ENCODE data around the gene AVEN.

Gene AVEN

DNA sequence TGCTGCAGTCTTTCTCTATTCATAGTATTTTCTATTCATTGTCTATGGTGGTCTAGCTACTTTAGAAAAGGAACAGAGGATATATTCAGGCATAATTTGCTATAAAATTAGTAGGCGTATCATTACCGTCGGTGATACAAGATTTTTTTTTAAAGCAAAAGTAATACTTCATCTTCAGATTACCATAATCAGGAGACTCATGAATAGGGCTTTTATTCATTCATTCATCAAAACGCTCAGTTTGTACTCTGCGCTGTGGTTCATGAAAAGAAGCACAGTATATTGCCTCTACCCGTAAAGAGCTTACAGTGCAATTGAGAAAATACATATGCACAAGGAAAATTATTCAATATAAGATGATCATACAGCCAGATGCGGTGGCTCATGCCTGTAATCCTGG lies 207.4 kb downstream of the AVEN start:
- Histone ChIP-seq H3K9me3 (ENCODE audit: control insufficient read depth, low read length) (no peaks in the 10 kb centered on the region), H3K27me3 (ENCODE audit: control insufficient read depth, insufficient read depth, low read length) (no peaks in the 10 kb centered on the region), H3K4me2 (ENCODE audit: low read length) (no peak overlapping the region), H2AFZ (no peak overlapping the region), H3K36me3 (ENCODE audit: control insufficient read depth, insufficient read depth, low read length) (no peaks in the 10 kb centered on the region), H3K4me1 (no peaks in the 10 kb centered on the region), H3K79me2 (no peaks in the 10 kb centered on the region), H3K4me3 (ENCODE audit: low read depth, low read length) (no peak overlapping the region), H3K27ac (no peak overlapping the region), H3K9ac (no peak overlapping the region)
- TF ChIP-seq, protein P1, sequence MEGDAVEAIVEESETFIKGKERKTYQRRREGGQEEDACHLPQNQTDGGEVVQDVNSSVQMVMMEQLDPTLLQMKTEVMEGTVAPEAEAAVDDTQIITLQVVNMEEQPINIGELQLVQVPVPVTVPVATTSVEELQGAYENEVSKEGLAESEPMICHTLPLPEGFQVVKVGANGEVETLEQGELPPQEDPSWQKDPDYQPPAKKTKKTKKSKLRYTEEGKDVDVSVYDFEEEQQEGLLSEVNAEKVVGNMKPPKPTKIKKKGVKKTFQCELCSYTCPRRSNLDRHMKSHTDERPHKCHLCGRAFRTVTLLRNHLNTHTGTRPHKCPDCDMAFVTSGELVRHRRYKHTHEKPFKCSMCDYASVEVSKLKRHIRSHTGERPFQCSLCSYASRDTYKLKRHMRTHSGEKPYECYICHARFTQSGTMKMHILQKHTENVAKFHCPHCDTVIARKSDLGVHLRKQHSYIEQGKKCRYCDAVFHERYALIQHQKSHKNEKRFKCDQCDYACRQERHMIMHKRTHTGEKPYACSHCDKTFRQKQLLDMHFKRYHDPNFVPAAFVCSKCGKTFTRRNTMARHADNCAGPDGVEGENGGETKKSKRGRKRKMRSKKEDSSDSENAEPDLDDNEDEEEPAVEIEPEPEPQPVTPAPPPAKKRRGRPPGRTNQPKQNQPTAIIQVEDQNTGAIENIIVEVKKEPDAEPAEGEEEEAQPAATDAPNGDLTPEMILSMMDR (IDR thresholded peaks at IDR 0.05): no peak

DNA sequence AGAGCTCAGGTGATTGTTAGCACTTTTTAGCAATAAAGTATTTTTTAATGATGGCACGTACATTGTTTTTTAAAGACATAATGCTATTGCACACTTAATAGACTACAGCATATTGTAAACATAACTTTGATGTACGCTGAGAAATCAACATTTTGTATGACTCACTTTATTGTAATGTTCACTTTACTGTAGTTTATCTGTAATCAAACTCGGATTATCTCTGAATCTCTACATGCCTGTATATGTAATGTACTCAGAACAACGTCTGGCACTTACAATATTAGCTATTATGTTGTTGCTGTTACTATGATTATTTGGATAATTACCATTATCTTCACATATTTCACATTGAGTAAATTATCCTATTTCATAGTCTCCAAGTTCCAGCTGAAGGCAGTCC lies 208.7 kb downstream of the AVEN start:
- Histone ChIP-seq H3K27me3 (ENCODE audit: control insufficient read depth, insufficient read depth, low read length) (no peaks in the 10 kb centered on the region), H3K4me1 (no peaks in the 10 kb centered on the region), H3K4me3 (ENCODE audit: low read depth, low read length) (no peak overlapping the region), H3K4me2 (ENCODE audit: low read length) (no peak overlapping the region), H2AFZ (no peak overlapping the region), H3K79me2 (no peaks in the 10 kb centered on the region), H3K27ac (no peak overlapping the region), H3K9ac (no peak overlapping the region), H3K9me3 (ENCODE audit: control insufficient read depth, low read length) (no peaks in the 10 kb centered on the region), H3K36me3 (ENCODE audit: control insufficient read depth, insufficient read depth, low read length) (no peaks in the 10 kb centered on the region)
- TF ChIP-seq, protein P1 (IDR thresholded peaks at IDR 0.05): no peak

DNA sequence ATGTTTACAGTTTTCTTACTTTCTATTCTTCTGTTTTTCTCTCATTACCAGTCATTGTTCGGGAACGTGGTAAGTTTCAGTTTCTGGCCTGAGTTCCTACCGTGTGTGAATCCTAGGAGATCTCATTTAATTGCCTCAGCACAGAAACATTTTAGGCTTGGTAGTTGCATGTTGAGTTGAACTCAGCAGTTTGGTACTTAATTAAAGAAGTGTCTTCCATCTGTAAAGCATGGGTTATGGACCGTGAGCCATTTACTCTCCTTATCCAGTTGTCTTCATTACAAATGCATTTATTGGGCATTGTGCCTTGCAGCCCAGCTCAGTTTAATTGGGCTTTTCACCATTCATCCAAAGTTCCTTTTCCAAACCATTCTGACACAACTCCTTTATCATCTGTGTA lies 212.8 kb downstream of the AVEN start:
- Histone ChIP-seq H3K79me2 (no peaks in the 10 kb centered on the region), H3K9me3 (ENCODE audit: control insufficient read depth, low read length) (no peaks in the 10 kb centered on the region), H3K27ac (no peak overlapping the region), H2AFZ (no peak overlapping the region), H3K4me3 (ENCODE audit: low read depth, low read length) (no peak overlapping the region), H3K9ac (no peak overlapping the region), H3K27me3 (ENCODE audit: control insufficient read depth, insufficient read depth, low read length) (no peaks in the 10 kb centered on the region), H3K4me2 (ENCODE audit: low read length) (no peak overlapping the region), H3K4me1 (no peaks in the 10 kb centered on the region), H3K36me3 (ENCODE audit: control insufficient read depth, insufficient read depth, low read length) (no peaks in the 10 kb centered on the region)
- TF ChIP-seq, protein P1 (IDR thresholded peaks at IDR 0.05): no peak

DNA sequence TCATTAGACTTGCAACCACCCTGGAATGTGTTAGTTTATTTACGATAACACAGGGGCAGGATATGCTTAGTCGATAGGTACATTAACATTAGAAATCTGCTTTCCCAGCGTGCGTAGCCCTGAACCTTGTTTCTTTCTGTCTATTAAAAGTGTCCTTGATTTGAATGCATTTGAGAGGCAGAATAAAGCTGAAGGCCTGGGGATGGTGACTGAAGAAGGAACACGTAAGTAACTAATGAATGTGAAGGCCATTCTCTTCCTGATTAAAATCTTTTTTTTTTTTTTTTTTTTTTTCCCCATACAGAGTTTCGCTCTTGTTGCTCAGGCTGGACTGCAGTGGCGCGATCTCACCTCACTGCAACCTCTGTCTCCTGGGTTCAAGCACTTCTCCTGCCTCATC lies 213.6 kb downstream of the AVEN start:
- Histone ChIP-seq H3K4me2 (ENCODE audit: low read length) (no peak overlapping the region), H3K9me3 (ENCODE audit: control insufficient read depth, low read length) (no peaks in the 10 kb centered on the region), H3K27me3 (ENCODE audit: control insufficient read depth, insufficient read depth, low read length) (no peaks in the 10 kb centered on the region), H2AFZ (no peak overlapping the region), H3K4me1 (no peaks in the 10 kb centered on the region), H3K4me3 (ENCODE audit: low read depth, low read length) (no peak overlapping the region), H3K27ac (no peak overlapping the region), H3K36me3 (ENCODE audit: control insufficient read depth, insufficient read depth, low read length) (no peaks in the 10 kb centered on the region), H3K79me2 (no peaks in the 10 kb centered on the region), H3K9ac (no peak overlapping the region)
- TF ChIP-seq, protein P1 (IDR thresholded peaks at IDR 0.05): no peak

DNA sequence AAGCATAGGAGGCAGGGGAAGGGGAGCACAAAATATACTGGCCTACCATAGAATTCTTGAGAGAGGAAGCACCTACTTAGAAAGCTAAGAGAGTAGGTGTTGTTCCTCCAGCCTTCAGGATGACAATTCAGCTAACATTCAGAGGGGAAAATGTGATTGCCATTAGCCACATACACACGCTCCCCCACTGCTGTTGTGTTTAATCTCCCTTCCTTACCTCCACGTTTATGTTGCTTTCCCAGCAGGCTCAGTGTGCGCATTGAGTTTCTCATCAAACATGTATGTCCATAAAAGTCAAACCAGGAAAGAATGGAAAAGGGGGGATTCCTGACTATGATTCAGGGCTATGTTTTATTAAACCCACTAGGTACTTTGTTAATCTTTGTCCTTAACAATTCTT lies 215.9 kb downstream of the AVEN start:
- TF ChIP-seq, protein P1 (IDR thresholded peaks at IDR 0.05): no peak
- no peaks in the 10 kb centered on the region for H3K27me3 ChIP-seq (ENCODE audit: control insufficient read depth, insufficient read depth, low read length)

More for the DNA sequence above, 215.9 kb downstream of the AVEN start:
- H2AFZ ChIP-seq: no peak overlapping the region
- H3K9me3 ChIP-seq (ENCODE audit: control insufficient read depth, low read length): no peaks in the 10 kb centered on the region
- H3K4me2 ChIP-seq (ENCODE audit: low read length): no peak overlapping the region
- H3K4me3 ChIP-seq (ENCODE audit: low read depth, low read length): no peak overlapping the region
- no peak overlapping the region for H3K27ac ChIP-seq
- no peaks in the 10 kb centered on the region for H3K79me2 ChIP-seq
- no peaks in the 10 kb centered on the region for H3K36me3 ChIP-seq (ENCODE audit: control insufficient read depth, insufficient read depth, low read length)
- no peaks in the 10 kb centered on the region for H3K4me1 ChIP-seq
- no peak overlapping the region for H3K9ac ChIP-seq

All from parathyroid adenoma (tissue), 2 donors.